Measurements from ENCODE around the gene CFAP46. TPM values are rescaled to one million over a fixed set of nuclear protein-coding genes. Genes with fewer than 3 reads are reported as not detected.

CFAP46 gene
- total RNA-seq, 1 experiment from 2014 or later = 2.7 TPM

GRCh38 chr10:132764108-132764507 is 178.3 kb downstream of the CFAP46 start:
- DNase-seq (ENCODE audit: extremely low read depth, low read depth) = no peak

DNA sequence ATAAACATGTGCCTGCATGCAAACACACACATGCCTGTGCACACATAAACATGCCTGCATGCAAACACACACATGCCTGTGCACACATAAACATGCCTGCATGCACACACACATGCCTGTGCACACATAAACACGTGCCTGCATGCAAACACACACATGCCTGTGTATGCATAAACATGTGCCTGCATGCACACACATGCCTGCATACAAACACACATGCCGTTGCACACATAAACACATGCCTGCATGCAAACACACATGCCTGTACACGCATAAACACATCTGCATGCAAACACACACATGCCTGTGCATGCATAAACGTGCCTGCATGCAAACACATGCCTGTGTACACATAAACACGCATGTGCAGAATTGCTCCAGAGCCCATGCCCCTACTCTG is 178.8 kb downstream of the CFAP46 start:
- no peak for DNase-seq (ENCODE audit: extremely low read depth, low read depth)

DNA sequence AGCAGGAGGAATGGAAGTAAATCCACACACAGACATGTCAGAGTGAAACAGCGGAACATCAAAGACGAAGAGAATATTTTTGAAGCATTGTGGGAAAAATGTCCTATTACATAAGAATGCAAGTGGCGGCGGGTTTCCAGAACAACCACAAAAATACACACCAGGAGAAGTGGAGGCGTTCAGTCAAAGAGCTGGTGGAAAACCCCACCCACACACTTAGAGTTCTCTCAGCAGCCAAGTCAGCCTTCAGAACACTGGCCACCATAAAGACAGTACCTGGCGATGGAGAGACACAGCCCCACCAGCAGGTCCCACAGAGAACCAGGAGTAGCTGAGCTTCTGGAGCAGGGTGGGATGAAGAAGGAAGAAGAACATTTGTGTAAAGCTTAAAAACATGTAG is 180.1 kb downstream of the CFAP46 start:
- DNase-seq (ENCODE audit: extremely low read depth, low read depth) = no peak

DNA sequence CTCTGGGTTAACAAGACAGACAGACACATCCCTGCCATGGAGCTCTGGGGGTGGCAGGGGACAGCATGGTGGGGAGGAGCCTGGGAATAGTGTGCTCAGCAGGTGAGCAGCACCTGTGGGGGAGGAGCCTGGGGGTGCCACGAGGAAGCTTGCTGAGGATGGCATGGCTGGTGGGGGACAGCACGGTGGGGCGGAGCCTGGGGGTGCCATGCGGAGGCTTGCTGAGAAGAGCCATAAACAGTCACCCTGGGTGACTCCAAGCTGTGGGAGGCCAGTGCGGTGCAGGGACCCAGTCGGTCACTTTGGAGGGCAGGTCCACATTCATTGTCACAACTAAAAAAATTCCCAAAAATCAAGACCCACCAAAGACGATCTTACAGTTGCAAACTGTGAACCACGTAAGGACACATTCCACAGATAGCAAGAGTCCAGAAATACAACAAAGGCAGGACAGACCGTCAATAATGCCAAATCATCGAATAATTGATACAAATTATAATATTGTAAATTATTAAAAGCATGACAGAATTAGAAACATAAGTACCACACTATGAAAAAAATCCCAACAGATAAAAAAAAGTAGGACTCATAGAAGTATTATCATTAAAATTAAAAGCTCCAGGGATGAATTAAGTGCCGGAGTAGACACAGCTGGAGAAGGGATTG is 180.8 kb downstream of the CFAP46 start:
- DNase-seq (ENCODE audit: extremely low read depth, low read depth) = no peak

DNA sequence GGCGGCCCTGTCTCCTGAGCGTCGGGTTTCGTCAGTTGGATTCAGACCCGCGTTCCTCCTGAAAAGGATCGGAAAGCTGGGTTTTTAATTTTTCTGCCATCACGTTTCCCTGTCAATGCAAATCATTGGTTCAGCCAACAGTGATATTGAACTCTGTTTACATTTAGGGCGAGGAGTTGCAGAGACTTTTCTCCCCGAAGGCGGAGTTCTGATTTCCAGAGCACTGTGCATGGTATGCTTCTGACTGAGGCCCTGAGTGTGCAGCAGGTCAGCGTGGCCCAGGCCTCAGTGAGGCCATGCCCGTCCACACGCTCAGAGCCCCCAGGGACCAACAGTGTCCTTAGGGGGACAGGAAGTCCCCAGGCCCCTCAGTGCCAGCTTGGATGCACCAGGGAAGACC is 183.5 kb downstream of the CFAP46 start:
- no peak for DNase-seq (ENCODE audit: extremely low read depth, low read depth)

Other genes starting within 250 kb of the CFAP46 start
- gene NKX6-2, start 156.4 kb downstream of the CFAP46 start, total RNA-seq (2014; rRNA removed; shearing (Covaris generic)) = not detected in 2 replicates
- gene ADGRA1, start 145.4 kb upstream of the CFAP46 start, total RNA-seq (2014; rRNA removed; shearing (Covaris generic)) = not detected in 2 replicates
- gene KNDC1, start 217.6 kb upstream of the CFAP46 start, total RNA-seq (2014; rRNA removed; shearing (Covaris generic)) = 0.09 and 1.1 TPM in 2 replicates